H9 (cell line): Measurements from ENCODE around the gene DMXL2. TPM values are rescaled to one million over a fixed set of nuclear protein-coding genes. Genes with fewer than 3 reads are reported as not detected.

Experiments used
- DNase-seq: peaks from one replicate; pipeline ENCODE4 v3.0.0-alpha.2; 2017
- H2AFZ ChIP-seq: one replicate; pipeline ENCODE4 v1.6.1; 2013; ENCODE audit warnings: mild to moderate bottlenecking, low read length, control low read depth, moderate library complexity
- H2AK5ac ChIP-seq: 2 replicates; pipeline ENCODE4 v1.6.1; 2013; ENCODE audit warnings: low read length, control low read depth, mixed read lengths; ENCODE audit not compliant: insufficient read length
- H2BK120ac ChIP-seq: one replicate; pipeline ENCODE4 v1.6.1; 2013; ENCODE audit warnings: low read depth, mild to moderate bottlenecking, low read length, control low read depth, inconsistent platforms; ENCODE audit not compliant: poor library complexity, severe bottlenecking
- H2BK12ac ChIP-seq: 2 replicates; pipeline ENCODE4 v1.6.1; 2013; ENCODE audit warnings: low read length, control low read depth, mixed read lengths, low read depth; ENCODE audit not compliant: insufficient read length
- H2BK15ac ChIP-seq: 2 replicates; pipeline ENCODE4 v1.6.1; 2013; ENCODE audit warnings: low read depth, low read length, control low read depth
- H2BK20ac ChIP-seq: one replicate; pipeline ENCODE4 v1.6.1; 2013; ENCODE audit warnings: low read depth, mild to moderate bottlenecking, low read length, control low read depth, inconsistent platforms; ENCODE audit not compliant: poor library complexity, severe bottlenecking
- H2BK5ac ChIP-seq: 2 replicates; pipeline ENCODE4 v1.6.1; 2013; ENCODE audit warnings: low read length, control low read depth, mixed read lengths; ENCODE audit not compliant: insufficient read length
- H3K14ac ChIP-seq: 2 replicates; pipeline ENCODE4 v1.6.1; 2013; ENCODE audit warnings: low read length, control low read depth; ENCODE audit not compliant: insufficient read depth
- H3K18ac ChIP-seq: 2 replicates; pipeline ENCODE4 v1.6.1; 2013; ENCODE audit warnings: low read depth, mild to moderate bottlenecking, mixed read lengths, low read length, control low read depth; ENCODE audit not compliant: insufficient read length
- H3K23ac ChIP-seq: 2 replicates; pipeline ENCODE4 v1.6.1; 2013; ENCODE audit warnings: low read length, control low read depth, mixed read lengths, low read depth; ENCODE audit not compliant: insufficient read length
- H3K23me2 ChIP-seq: 2 replicates; pipeline ENCODE4 v1.6.1; 2013; ENCODE audit warnings: low read depth, mild to moderate bottlenecking, mixed read lengths, low read length, control low read depth; ENCODE audit not compliant: insufficient read length, poor library complexity, severe bottlenecking
- H3K27ac ChIP-seq: 2 replicates; pipeline ENCODE4 v1.5.1; 2013; ENCODE audit warnings: low read length, control low read depth, mixed read lengths, low read depth; ENCODE audit not compliant: insufficient read length
- H3K27me3 ChIP-seq: 2 replicates; pipeline ENCODE4 v1.6.1; 2013; ENCODE audit warnings: low read length, control low read depth, inconsistent platforms; ENCODE audit not compliant: insufficient read depth
- H3K4ac ChIP-seq: 2 replicates; pipeline ENCODE4 v1.6.1; 2013; ENCODE audit warnings: low read depth, mild to moderate bottlenecking, control low read depth, inconsistent platforms, low read length, moderate library complexity
- H3K4me1 ChIP-seq: 2 replicates; pipeline ENCODE4 v1.6.1; 2013; ENCODE audit warnings: low read length, control low read depth, inconsistent platforms; ENCODE audit not compliant: insufficient read depth
- H3K4me2 ChIP-seq: 2 replicates; pipeline ENCODE4 v1.6.1; 2013; ENCODE audit warnings: low read length, control low read depth, mixed read lengths; ENCODE audit not compliant: insufficient read length, insufficient read depth
- H3K56ac ChIP-seq: 2 replicates; pipeline ENCODE4 v1.6.1; 2013; ENCODE audit warnings: low read depth, mild to moderate bottlenecking, mixed read lengths, low read length, control low read depth; ENCODE audit not compliant: insufficient read length
- H3K79me1 ChIP-seq: 2 replicates; pipeline ENCODE4 v1.6.1; 2013; ENCODE audit warnings: low read depth, mild to moderate bottlenecking, moderate library complexity, low read length, control low read depth, inconsistent platforms; ENCODE audit not compliant: insufficient read depth, poor library complexity, severe bottlenecking
- H3K79me2 ChIP-seq: 2 replicates; pipeline ENCODE4 v1.6.1; 2013; ENCODE audit warnings: low read length, control low read depth, inconsistent platforms; ENCODE audit not compliant: insufficient read depth
- H3K9ac ChIP-seq: 2 replicates; pipeline ENCODE4 v1.6.1; 2013; ENCODE audit warnings: low read length, control low read depth, mixed read lengths; ENCODE audit not compliant: insufficient read length; ENCODE audit errors: extremely low read depth
- H3K9me3 ChIP-seq: one replicate; pipeline ENCODE4 v1.6.1; 2013; ENCODE audit warnings: low read depth, low read length, inconsistent platforms; ENCODE audit not compliant: control insufficient read depth
- H3T11ph ChIP-seq: one replicate; pipeline ENCODE4 v1.6.1; 2013; ENCODE audit warnings: mild to moderate bottlenecking, low read length, control low read depth, inconsistent platforms
- H4K20me1 ChIP-seq: one replicate; pipeline ENCODE4 v1.6.1; 2013; ENCODE audit not compliant: control insufficient read depth, insufficient read length, insufficient read depth
- H4K5ac ChIP-seq: 2 replicates; pipeline ENCODE4 v1.6.1; 2013; ENCODE audit warnings: low read depth, mild to moderate bottlenecking, mixed read lengths, low read length, control low read depth; ENCODE audit not compliant: insufficient read length
- H4K8ac ChIP-seq: replicated peaks from 2 replicates; pipeline ENCODE4 v1.6.1; 2013; ENCODE audit warnings: low read length, control low read depth, mixed read lengths, low read depth; ENCODE audit not compliant: insufficient read length
- H4K91ac ChIP-seq: 2 replicates; pipeline ENCODE4 v1.6.1; 2013; ENCODE audit warnings: low read depth, mild to moderate bottlenecking, moderate library complexity, mixed read lengths, low read length, control low read depth; ENCODE audit not compliant: insufficient read length
- H3K27ac Mint-ChIP-seq, 3 experiments: 2 replicates in 2 of 3; 3 replicates in 1 of 3; pipeline ENCODE4 v1.8.0; 2020 to 2021; ENCODE audit warnings: mixed read lengths in 3 of 3, mild to moderate bottlenecking in 1 of 3, moderate library complexity in 1 of 3
- H3K27me3 Mint-ChIP-seq: 2 replicates; pipeline ENCODE4 v1.8.0; 2021; ENCODE audit warnings: low read depth, mild to moderate bottlenecking, moderate library complexity, mixed read lengths
- H3K36me3 Mint-ChIP-seq, 3 experiments: 2 replicates in 2 of 3; 3 replicates in 1 of 3; pipeline ENCODE4 v1.8.0; 2020 to 2021; ENCODE audit warnings: low read depth in 3 of 3, mixed read lengths in 3 of 3; ENCODE audit not compliant: insufficient read depth in 1 of 3
- H3K4me1 Mint-ChIP-seq, 2 experiments: 2 replicates each; pipeline ENCODE4 v1.8.0; 2020; ENCODE audit warnings: mixed read lengths in 2 of 2
- H3K4me3 Mint-ChIP-seq, 2 experiments: 2 replicates in 1 of 2; 3 replicates in 1 of 2; pipeline ENCODE4 v1.8.0; 2020 to 2021; ENCODE audit warnings: mild to moderate bottlenecking in 2 of 2, mixed read lengths in 2 of 2, moderate library complexity in 1 of 2
- H3K9me3 Mint-ChIP-seq, 2 experiments: 2 replicates in 1 of 2; 3 replicates in 1 of 2; pipeline ENCODE4 v1.8.0; 2020; ENCODE audit warnings: mild to moderate bottlenecking in 2 of 2, mixed read lengths in 2 of 2, moderate library complexity in 1 of 2
- CTCF ChIP-seq: fragments of 200-600 bp; sonication (generic); conservative IDR thresholded peaks from 3 replicates; pipeline ENCODE4 v1.8.0; 2021; ENCODE audit warnings: antibody characterized with exemption, mild to moderate bottlenecking
- WGBS: extraction: QIAGEN DNeasy Blood & Tissue Kit; methylation state at CpG from one replicate; pipeline ENCODE4 v1.1.7; 2013; ENCODE audit warnings: missing lambda C conversion rate, low lambda C conversion rate, mixed read lengths; ENCODE audit not compliant: insufficient read length; ENCODE audit errors: extremely low coverage; 5-methylcytosine and 5-hydroxymethylcytosine counted together
- total RNA-seq: library from RNA; stranded (reverse); gene quantifications from 2 replicates; pipeline ENCODE4 v1.2.1, GENCODE V29; 2021

Gene DMXL2
- total RNA-seq, 1 experiment from 2014 or later, result 13.9 TPM

- Histone ChIP-seq H3K4me2 (no peak overlapping the region), H2BK120ac (no peak overlapping the region), H3K27me3 (no peaks in the 10 kb centered on the region), H3T11ph (no peak overlapping the region), H3K23ac (no peak overlapping the region), H3K79me1 (no peaks in the 10 kb centered on the region), H2AFZ (no peak overlapping the region), H3K14ac (no peak overlapping the region), H4K5ac (no peak overlapping the region), H3K79me2 (peaks cover 3% of the 10 kb centered on the region; the same call in 1 of the 2 replicates), H3K4me1 (no peaks in the 10 kb centered on the region), H3K18ac (no peak overlapping the region), H3K23me2 (no peaks in the 10 kb centered on the region), H2BK15ac (no peak overlapping the region), H2BK5ac (no peak overlapping the region), H4K20me1 (no peaks in the 10 kb centered on the region), H3K9ac (no peak overlapping the region), H4K8ac (no peak overlapping the region), H3K56ac (no peak overlapping the region), H2BK12ac (no peak overlapping the region), H3K4ac (no peak overlapping the region), H3K27ac (no peak overlapping the region), H3K9me3 (no peaks in the 10 kb centered on the region), H2AK5ac (no peak overlapping the region), H4K91ac (no peak overlapping the region), H2BK20ac (no peak overlapping the region)
- no peak for DNase-seq
- Mint-ChIP-seq H3K27ac (no peak overlapping the region), H3K4me1 (peaks cover 0 to 4% of the 10 kb centered on the region in 2 experiments; a peak in 3 of 4 replicates), H3K9me3 (no peaks in the 10 kb centered on the region; a peak in 1 of 5 replicates), H3K27me3 (no peaks in the 10 kb centered on the region), H3K4me3 (no peak overlapping the region; a peak in 1 of 5 replicates), H3K36me3 (no peaks in the 10 kb centered on the region; a peak in 1 of 7 replicates)
- no peak for TF ChIP-seq CTCF
- WGBS, result no CpG with 5 or more reads among the region's 2 CpGs
Measured at GRCh38 chr15:51603002-51603401, 19.6 kb downstream of the DMXL2 start.
